SU-DHL-6 (cell line): ENCODE results near the gene USP12.

Source experiments
- H2AFZ ChIP-seq: fragments of 200-600 bp; sonication (generic); 2 replicates; pipeline ENCODE4 v1.6.1; 2014; ENCODE audit warnings: low read depth, mild to moderate bottlenecking, moderate library complexity, mixed read lengths, antibody characterized with exemption, low read length; ENCODE audit not compliant: severe bottlenecking
- H3F3A ChIP-seq: fragments of 200-600 bp; shearing (Covaris generic); 2 replicates; pipeline ENCODE4 v1.6.0; 2016; ENCODE audit warnings: antibody characterized with exemption, mild to moderate bottlenecking; ENCODE audit not compliant: insufficient read depth
- H3K27ac ChIP-seq: fragments of 200-600 bp; sonication (generic); 2 replicates; pipeline ENCODE4 v1.5.1; 2016; ENCODE audit warnings: low read depth, mild to moderate bottlenecking, low read length, moderate library complexity, mixed read lengths
- H3K27me3 ChIP-seq: fragments of 200-600 bp; sonication (generic), shearing (Covaris generic); 2 replicates; pipeline ENCODE4 v1.6.0; 2014; ENCODE audit warnings: mild to moderate bottlenecking, low read length
- H3K36me3 ChIP-seq: fragments of 200-600 bp; sonication (generic); 2 replicates; pipeline ENCODE4 v1.6.1; 2014; ENCODE audit warnings: mild to moderate bottlenecking, low read length, mixed read lengths
- H3K4me2 ChIP-seq: fragments of 300-600, 200-600 bp; shearing (Covaris generic), sonication (generic); 2 replicates; pipeline ENCODE4 v1.6.0; 2014; ENCODE audit warnings: low read length, low read depth, mild to moderate bottlenecking; ENCODE audit not compliant: poor library complexity, severe bottlenecking
- H3K4me3 ChIP-seq: fragments of 200-600 bp; sonication (generic); 2 replicates; pipeline ENCODE4 v1.5.1; 2014; ENCODE audit warnings: antibody characterized with exemption, low read length, mild to moderate bottlenecking, mixed read lengths; ENCODE audit not compliant: insufficient read depth, poor library complexity, severe bottlenecking
- H3K79me2 ChIP-seq: fragments of 200-600 bp; sonication (generic); 2 replicates; pipeline ENCODE4 v1.6.1; 2014; ENCODE audit warnings: mild to moderate bottlenecking, low read length, moderate library complexity; ENCODE audit not compliant: insufficient read depth
- H3K9ac ChIP-seq: fragments of 200-600 bp; sonication (generic); 2 replicates; pipeline ENCODE4 v1.7.0; 2014; ENCODE audit warnings: mild to moderate bottlenecking, low read length
- H3K9me2 ChIP-seq: fragments of 200-600 bp; sonication (generic); replicated peaks from 2 replicates; pipeline ENCODE4 v1.6.1; 2014; ENCODE audit warnings: low read length; ENCODE audit not compliant: insufficient read depth
- H3K9me3 ChIP-seq: fragments of 200-600 bp; sonication (generic); 2 replicates; pipeline ENCODE4 v1.6.1; 2014; ENCODE audit warnings: low read length, mixed read lengths; ENCODE audit not compliant: insufficient read depth
- H4K20me1 ChIP-seq: fragments of 200-600 bp; sonication (generic); 2 replicates; pipeline ENCODE4 v1.6.1; 2014; ENCODE audit warnings: low read depth, mild to moderate bottlenecking, antibody characterized with exemption, low read length, moderate library complexity, mixed read lengths
- EZH2phosphoT487 ChIP-seq: fragments of 200-600 bp; sonication (generic), shearing (Covaris generic); conservative IDR thresholded peaks from 2 replicates; pipeline ENCODE4 v1.6.1; 2018; ENCODE audit warnings: mild to moderate bottlenecking, antibody characterized with exemption, low read length, moderate library complexity, mixed read lengths
- TF ChIP-seq, protein P1 (sequence below): fragments of 200-600 bp; sonication (generic); IDR thresholded peaks from one replicate; pipeline ENCODE4 v1.5.1; 2017; ENCODE audit warnings: antibody characterized with exemption, mild to moderate bottlenecking, low read length, moderate library complexity; ENCODE audit not compliant: insufficient read depth, poor library complexity, severe bottlenecking

The USP12 gene

DNA sequence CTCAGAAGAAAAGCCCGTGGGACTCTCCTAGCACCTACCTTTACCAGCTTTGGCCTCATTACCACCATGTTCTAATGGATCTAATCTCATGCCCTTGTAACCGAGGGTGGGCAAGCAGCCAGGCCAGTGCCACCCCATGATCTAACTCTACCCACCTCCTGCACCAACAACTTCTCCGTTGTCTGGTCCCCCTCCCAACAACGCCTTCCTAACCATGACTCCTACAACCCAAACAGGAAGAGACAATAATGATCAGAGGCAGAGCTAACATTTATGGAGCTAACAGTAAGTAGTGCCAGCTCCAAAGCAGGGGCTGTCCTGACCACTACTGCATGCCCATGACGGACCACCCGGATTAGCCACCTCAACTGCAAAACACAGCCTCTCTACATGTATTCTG is 3.5 kb downstream of the USP12 start:
- Histone ChIP-seq H3K79me2 (peaks cover 70% of the 10 kb centered on the region), H2AFZ (no peak overlapping the region), H3K36me3 (no peaks in the 10 kb centered on the region), H3K4me3 (no peak overlapping the region), H3K9ac (no peak overlapping the region), H3K27ac (no peak overlapping the region), H3K27me3 (no peaks in the 10 kb centered on the region), H3K4me2 (peak overlapping the region; percentile 2), H4K20me1 (peaks cover 53% of the 10 kb centered on the region), H3K9me2 (no peaks in the 10 kb centered on the region), H3F3A (peaks cover 7% of the 10 kb centered on the region), H3K9me3 (no peaks in the 10 kb centered on the region)
- TF ChIP-seq, protein P1, sequence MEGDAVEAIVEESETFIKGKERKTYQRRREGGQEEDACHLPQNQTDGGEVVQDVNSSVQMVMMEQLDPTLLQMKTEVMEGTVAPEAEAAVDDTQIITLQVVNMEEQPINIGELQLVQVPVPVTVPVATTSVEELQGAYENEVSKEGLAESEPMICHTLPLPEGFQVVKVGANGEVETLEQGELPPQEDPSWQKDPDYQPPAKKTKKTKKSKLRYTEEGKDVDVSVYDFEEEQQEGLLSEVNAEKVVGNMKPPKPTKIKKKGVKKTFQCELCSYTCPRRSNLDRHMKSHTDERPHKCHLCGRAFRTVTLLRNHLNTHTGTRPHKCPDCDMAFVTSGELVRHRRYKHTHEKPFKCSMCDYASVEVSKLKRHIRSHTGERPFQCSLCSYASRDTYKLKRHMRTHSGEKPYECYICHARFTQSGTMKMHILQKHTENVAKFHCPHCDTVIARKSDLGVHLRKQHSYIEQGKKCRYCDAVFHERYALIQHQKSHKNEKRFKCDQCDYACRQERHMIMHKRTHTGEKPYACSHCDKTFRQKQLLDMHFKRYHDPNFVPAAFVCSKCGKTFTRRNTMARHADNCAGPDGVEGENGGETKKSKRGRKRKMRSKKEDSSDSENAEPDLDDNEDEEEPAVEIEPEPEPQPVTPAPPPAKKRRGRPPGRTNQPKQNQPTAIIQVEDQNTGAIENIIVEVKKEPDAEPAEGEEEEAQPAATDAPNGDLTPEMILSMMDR = no peak
- TF ChIP-seq EZH2phosphoT487 = no peak

DNA sequence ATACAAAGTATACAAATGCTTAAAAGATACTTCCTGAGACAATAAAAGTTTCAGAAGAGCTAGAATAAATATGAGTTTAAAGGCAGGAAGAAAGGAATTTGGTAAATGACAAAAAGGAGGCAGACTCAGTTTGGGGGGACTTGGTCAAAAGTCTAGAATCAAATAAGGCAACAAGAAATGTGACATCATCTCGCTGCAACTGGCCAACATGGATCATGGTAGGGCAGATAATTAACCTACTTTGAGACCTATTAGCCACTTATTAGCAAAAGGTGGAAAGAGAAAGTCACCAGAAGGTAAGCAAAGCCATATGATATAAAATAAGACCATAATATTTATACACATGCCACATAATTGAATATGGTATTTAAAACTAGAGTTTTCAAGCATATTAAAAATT is 5.3 kb downstream of the USP12 start:
- Histone ChIP-seq H4K20me1 (peaks cover 53% of the 10 kb centered on the region), H3K9me2 (no peaks in the 10 kb centered on the region), H3K4me3 (no peak overlapping the region), H3K27ac (no peak overlapping the region), H3K36me3 (no peaks in the 10 kb centered on the region), H3K9me3 (no peaks in the 10 kb centered on the region), H3K27me3 (no peaks in the 10 kb centered on the region), H3K79me2 (peaks cover 86% of the 10 kb centered on the region), H3F3A (peaks cover 7% of the 10 kb centered on the region), H3K9ac (no peak overlapping the region), H3K4me2 (no peak overlapping the region), H2AFZ (no peak overlapping the region)
- TF ChIP-seq EZH2phosphoT487 = no peak
- TF ChIP-seq, protein P1 = no peak

DNA sequence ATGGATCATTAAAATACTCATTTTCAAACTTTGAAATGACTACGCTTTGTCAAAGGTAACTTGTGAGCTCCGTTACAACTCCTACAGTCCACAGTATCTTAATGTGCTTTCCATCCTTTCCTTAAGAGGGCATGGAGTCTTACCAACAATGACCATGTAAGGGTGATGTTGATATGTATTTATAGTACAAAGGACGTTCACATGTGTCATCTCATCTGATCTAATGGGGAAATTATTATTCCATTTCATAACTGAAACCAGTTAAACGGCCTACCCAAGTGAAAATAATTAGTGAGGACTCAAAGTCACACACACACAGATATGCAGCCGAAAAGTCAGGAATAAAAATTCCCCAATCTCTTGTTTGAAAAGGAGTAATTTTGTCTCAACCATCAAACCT is 9.6 kb downstream of the USP12 start:
- no peak overlapping the region for H3K4me2 ChIP-seq

More for the DNA sequence above, 9.6 kb downstream of the USP12 start:
- no peaks in the 10 kb centered on the region for H3K9me2 ChIP-seq
- no peak overlapping the region for H3K27ac ChIP-seq
- H2AFZ ChIP-seq = no peak overlapping the region
- TF ChIP-seq EZH2phosphoT487 = no peak
- TF ChIP-seq, protein P1 = no peak
- no peaks in the 10 kb centered on the region for H3K27me3 ChIP-seq
- no peak overlapping the region for H3K4me3 ChIP-seq
- H3K9ac ChIP-seq = no peak overlapping the region
- H3K9me3 ChIP-seq = no peaks in the 10 kb centered on the region
- H3F3A ChIP-seq = no peaks in the 10 kb centered on the region
- H3K79me2 ChIP-seq = peaks cover 95% of the 10 kb centered on the region
- H3K36me3 ChIP-seq = no peaks in the 10 kb centered on the region
- peaks cover 51% of the 10 kb centered on the region for H4K20me1 ChIP-seq
